GM18508 (cell line): Measurements from ENCODE around the gene BAMBI.

Experiments used
- ATAC-seq: cut with Tn5 transposase; IDR thresholded peaks from one replicate; pipeline ENCODE4 v1.9.1; 2021; ENCODE audit warnings: moderate number of reproducible peaks; ENCODE audit not compliant: insufficient read depth, unreplicated experiment

Gene BAMBI

GRCh38 chr10:28692050-28692449 lies 14.7 kb downstream of the BAMBI start:
- no peak for ATAC-seq

GRCh38 chr10:28694530-28694929 lies 17.2 kb downstream of the BAMBI start:
- ATAC-seq = no peak

GRCh38 chr10:28698075-28698474 lies 20.8 kb downstream of the BAMBI start:
- no peak for ATAC-seq

- ATAC-seq = no peak
Observed at GRCh38 chr10:28704464-28705161, 27.3 kb downstream of the BAMBI start.

GRCh38 chr10:28705472-28705871 lies 28.2 kb downstream of the BAMBI start:
- ATAC-seq = no peak

- ATAC-seq = no peak
Observed at GRCh38 chr10:28709001-28709710, 31.8 kb downstream of the BAMBI start.

GRCh38 chr10:28710202-28710886 lies 33.0 kb downstream of the BAMBI start:
- no peak for ATAC-seq

- no peak for ATAC-seq
Observed at GRCh38 chr10:28711041-28711440, 33.7 kb downstream of the BAMBI start.

- no peak for ATAC-seq
Observed at GRCh38 chr10:28711776-28712175, 34.5 kb downstream of the BAMBI start.

GRCh38 chr10:28713626-28714352 lies 36.5 kb downstream of the BAMBI start:
- no peak for ATAC-seq

GRCh38 chr10:28714401-28715053 lies 37.2 kb downstream of the BAMBI start:
- ATAC-seq = no peak

- no peak for ATAC-seq
Observed at GRCh38 chr10:28715246-28715645, 37.9 kb downstream of the BAMBI start.

GRCh38 chr10:28715757-28716156 lies 38.4 kb downstream of the BAMBI start:
- ATAC-seq = no peak

- ATAC-seq = no peak
Observed at GRCh38 chr10:28716748-28717147, 39.4 kb downstream of the BAMBI start.

GRCh38 chr10:28717656-28718201 lies 40.4 kb downstream of the BAMBI start:
- ATAC-seq = no peak

- ATAC-seq = no peak
Observed at GRCh38 chr10:28719789-28720436, 42.6 kb downstream of the BAMBI start.

GRCh38 chr10:28721318-28721951 lies 44.1 kb downstream of the BAMBI start:
- no peak for ATAC-seq

GRCh38 chr10:28722065-28722803 lies 44.9 kb downstream of the BAMBI start:
- no peak for ATAC-seq
